Esophagus (tissue), 2 donors: ENCODE results near the gene PBX1. TPM values are rescaled to one million over a fixed set of nuclear protein-coding genes. Genes with fewer than 3 reads are reported as not detected.

Source experiments
- H3K27ac ChIP-seq, 2 donors: one replicate each; pipeline ENCODE4 v1.5.1; 2013; ENCODE audit warnings: low read depth in 2 of 2, mild to moderate bottlenecking in 2 of 2, inconsistent platforms in 1 of 2, low read length in 1 of 2, moderate library complexity in 1 of 2
- H3K27me3 ChIP-seq, 2 donors: one replicate each; pipeline ENCODE4 v1.6.1; 2013; ENCODE audit warnings: low read length in 2 of 2, control low read depth in 1 of 2, mild to moderate bottlenecking in 1 of 2; ENCODE audit not compliant: insufficient read depth in 2 of 2, control insufficient read depth in 1 of 2
- H3K36me3 ChIP-seq, 2 donors: one replicate each; pipeline ENCODE4 v1.6.1; 2013; ENCODE audit warnings: low read length in 1 of 2; ENCODE audit not compliant: control insufficient read depth in 2 of 2, insufficient read depth in 2 of 2
- H3K4me1 ChIP-seq, 2 donors: one replicate each; pipeline ENCODE4 v1.6.1; 2013; ENCODE audit warnings: low read length in 1 of 2; ENCODE audit not compliant: control insufficient read depth in 2 of 2, insufficient read depth in 2 of 2
- H3K4me3 ChIP-seq, 2 donors: one replicate each; pipeline ENCODE4 v1.5.1; 2013; ENCODE audit warnings: low read length in 2 of 2, mild to moderate bottlenecking in 2 of 2, low read depth in 1 of 2, moderate library complexity in 1 of 2
- H3K9me3 ChIP-seq, 2 donors: one replicate each; pipeline ENCODE4 v1.6.1; 2013; ENCODE audit warnings: mild to moderate bottlenecking in 2 of 2, low read depth in 1 of 2, low read length in 1 of 2, moderate library complexity in 1 of 2; ENCODE audit not compliant: control insufficient read depth in 2 of 2, insufficient read depth in 1 of 2
- WGBS, 2 donors: extraction: QIAGEN DNeasy Blood & Tissue Kit; methylation state at CpG; one replicate each; pipeline ENCODE4 v1.1.7; 2013; 5-methylcytosine and 5-hydroxymethylcytosine counted together
- polyA plus RNA-seq, 2 donors: library from polyadenylated mRNA; stranded (reverse); fragments of 200-250 nt; gene quantifications; one replicate each; pipeline ENCODE4 v1.2.3, GENCODE V29; 2013
- donor health status: healthy with polysubstance abuse.
- donor health status: Bipolar disorder and iron deficiency.

The PBX1 gene
- polyA plus RNA-seq, 2 donors: 8.1 to 10.5 TPM

DNA sequence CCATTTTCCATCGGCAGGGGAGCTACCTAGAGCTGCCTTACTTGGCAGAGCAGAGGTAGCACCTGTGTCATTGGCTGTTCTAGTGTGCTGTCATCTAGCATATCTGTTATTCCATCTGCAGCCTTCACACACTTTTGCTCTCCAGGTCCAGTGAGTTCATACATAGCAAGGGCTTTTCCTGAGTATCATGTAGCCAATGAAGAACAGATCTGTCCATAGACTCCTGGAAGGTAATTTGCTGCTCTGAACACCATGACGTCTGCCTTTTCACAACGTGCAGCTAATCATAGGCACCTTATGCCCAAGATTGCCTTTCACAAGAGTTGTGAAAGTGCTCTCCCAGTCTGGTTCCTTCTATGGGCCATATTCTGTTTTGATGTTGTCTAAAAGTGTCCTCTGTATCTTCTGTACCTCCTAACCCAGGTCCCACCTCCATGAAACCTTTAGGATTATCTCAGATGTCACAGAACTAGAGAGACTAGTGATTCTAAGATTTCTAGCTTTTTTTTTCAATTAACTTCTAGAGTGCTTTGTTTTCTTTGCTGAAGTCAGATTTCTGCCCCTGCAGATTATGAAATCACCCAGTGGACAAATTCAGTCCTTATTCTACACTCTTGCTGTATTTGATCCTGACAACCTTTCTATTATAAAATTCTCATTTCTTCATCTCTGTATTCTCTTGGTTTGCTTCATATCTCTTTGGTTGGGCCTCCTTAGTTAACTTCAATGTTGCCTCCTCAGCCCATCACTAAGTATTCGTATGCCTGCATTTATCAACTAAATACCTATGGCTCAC is 134.8 kb downstream of the PBX1 start:
- no peaks in the 10 kb centered on the region for H3K9me3 ChIP-seq
- WGBS, 2 donors: 79 to 88% methylated on average over 4 of the region's 4 CpGs
- peaks cover 0 to 1% of the 10 kb centered on the region in 2 donors for H3K4me1 ChIP-seq
- H3K36me3 ChIP-seq: no peaks in the 10 kb centered on the region
- H3K27me3 ChIP-seq: no peaks in the 10 kb centered on the region
- no peak overlapping the region for H3K4me3 ChIP-seq
- no peak overlapping the region for H3K27ac ChIP-seq

DNA sequence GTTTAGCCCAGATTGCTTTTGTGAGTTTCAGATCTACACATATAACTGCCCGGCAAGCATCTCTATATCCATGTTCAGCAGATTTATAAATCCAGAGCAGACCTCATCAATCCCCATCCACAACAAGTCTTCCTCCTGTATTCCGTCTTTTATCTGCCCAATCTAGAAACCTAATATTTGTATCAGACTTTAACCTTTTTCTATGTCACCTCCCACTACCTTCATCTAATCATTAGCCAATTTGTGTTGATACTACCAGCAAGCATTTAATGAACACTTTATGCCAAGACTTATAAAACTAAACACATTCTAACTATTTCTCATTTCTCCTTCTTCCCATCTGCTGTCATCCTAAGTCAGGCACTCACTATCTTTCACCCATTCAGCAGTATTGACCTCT is 135.5 kb downstream of the PBX1 start:
- no peak overlapping the region for H3K4me3 ChIP-seq
- no peaks in the 10 kb centered on the region for H3K9me3 ChIP-seq
- H3K36me3 ChIP-seq: no peaks in the 10 kb centered on the region
- 92 to 97% methylated on average over 2 of the region's 2 CpGs for WGBS, 2 donors
- no peaks in the 10 kb centered on the region for H3K27me3 ChIP-seq
- H3K4me1 ChIP-seq: no peaks in the 10 kb centered on the region
- H3K27ac ChIP-seq: no peak overlapping the region

DNA sequence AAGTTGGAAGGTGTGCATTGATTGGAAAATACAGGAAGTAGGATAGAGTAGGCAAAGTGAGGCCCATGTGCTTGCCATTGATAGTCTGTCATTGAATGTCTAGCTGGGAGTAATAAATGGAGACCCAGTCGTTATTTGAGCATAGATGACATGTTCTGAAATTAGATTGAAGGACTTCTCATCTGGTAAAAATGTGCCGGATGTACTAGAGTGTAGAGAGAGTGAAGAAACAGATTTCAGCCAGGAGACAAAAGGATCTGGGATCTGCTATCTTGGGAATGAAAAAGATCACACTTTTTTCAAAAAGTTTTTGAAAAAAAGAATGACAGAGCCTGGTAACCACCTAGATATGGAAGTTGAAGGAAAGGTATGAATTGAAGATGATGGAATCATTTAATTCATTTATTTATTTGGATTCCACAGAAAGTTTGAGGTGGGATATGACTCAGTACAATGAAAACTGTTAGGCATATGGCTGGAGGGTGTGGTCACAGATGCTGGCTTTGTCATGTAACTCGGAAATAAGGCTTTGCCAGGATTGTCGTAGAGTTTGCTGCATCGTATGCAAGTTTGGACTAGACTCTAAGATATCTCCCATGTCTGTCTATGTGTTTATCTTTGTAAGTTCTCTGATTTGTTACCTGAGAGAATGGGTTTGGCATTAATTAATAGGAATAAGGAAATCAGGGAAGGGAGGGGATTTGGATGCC is 137.1 kb downstream of the PBX1 start:
- Histone ChIP-seq H3K27me3 (no peaks in the 10 kb centered on the region), H3K36me3 (no peaks in the 10 kb centered on the region), H3K4me1 (no peaks in the 10 kb centered on the region), H3K9me3 (no peaks in the 10 kb centered on the region), H3K27ac (no peak overlapping the region), H3K4me3 (no peak overlapping the region)
- 50 to 69% methylated on average over 5 of the region's 5 CpGs for WGBS, 2 donors

DNA sequence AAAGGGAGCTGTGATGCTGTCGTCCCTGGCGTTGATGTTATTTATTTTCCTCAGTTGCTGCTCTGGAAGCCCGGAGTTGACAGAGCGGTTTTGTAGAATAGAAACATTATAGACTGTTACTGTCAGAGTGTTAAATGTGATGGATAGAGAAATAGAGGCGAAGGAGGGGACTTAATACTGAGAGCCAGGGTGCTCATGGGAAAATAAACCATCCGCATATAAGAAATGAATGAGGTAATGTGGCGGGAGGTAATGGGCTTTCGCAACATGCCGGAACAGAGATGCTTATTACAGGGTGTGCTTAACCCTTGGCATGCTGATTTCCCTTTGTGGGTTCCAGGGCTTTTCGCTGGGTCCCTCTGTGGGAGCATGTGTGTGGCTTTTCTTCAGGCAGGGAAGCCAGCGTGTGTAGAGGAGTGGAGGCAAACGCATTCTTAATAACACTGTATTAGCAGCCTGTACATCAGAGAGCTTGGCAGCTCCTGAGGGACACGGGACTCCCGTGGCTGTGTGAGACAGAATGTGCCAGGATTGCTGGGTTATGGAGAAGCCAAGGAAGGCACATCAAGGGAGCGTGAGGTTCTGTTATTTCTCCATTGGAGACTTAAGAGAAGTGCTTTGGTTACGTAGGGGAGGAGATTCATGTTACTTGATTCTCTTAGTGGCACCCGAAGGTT is 141.0 kb downstream of the PBX1 start:
- Histone ChIP-seq H3K4me1 (no peaks in the 10 kb centered on the region), H3K4me3 (no peak overlapping the region), H3K9me3 (no peaks in the 10 kb centered on the region), H3K27me3 (no peaks in the 10 kb centered on the region), H3K27ac (peak overlapping the region; percentile 6 to 57), H3K36me3 (no peaks in the 10 kb centered on the region)
- 67 to 69% methylated on average over 17 of the region's 17 CpGs for WGBS, 2 donors

DNA sequence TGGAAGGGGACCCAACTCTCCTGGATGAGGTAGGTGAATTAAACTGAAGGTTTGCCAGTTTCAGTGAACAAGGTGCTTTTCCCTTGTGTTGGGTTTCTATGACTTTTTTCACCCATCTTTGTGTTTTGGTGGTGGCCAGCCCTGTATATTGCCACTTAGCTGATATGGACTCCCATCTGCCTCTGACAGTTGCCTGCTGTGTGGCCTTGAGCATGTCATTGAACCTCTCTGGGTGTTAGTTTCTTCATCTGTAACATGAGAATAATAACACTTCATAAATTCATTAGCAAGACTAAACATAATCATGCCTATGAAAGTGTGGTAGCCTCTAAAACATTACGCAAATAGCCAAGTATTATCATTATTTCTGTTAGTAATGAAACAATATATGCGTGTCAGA is 141.7 kb downstream of the PBX1 start:
- 64 to 72% methylated on average over 2 of the region's 2 CpGs for WGBS, 2 donors
- no peak overlapping the region for H3K27ac ChIP-seq
- no peaks in the 10 kb centered on the region for H3K27me3 ChIP-seq
- no peak overlapping the region for H3K4me3 ChIP-seq
- H3K36me3 ChIP-seq: no peaks in the 10 kb centered on the region
- no peaks in the 10 kb centered on the region for H3K4me1 ChIP-seq
- H3K9me3 ChIP-seq: no peaks in the 10 kb centered on the region

DNA sequence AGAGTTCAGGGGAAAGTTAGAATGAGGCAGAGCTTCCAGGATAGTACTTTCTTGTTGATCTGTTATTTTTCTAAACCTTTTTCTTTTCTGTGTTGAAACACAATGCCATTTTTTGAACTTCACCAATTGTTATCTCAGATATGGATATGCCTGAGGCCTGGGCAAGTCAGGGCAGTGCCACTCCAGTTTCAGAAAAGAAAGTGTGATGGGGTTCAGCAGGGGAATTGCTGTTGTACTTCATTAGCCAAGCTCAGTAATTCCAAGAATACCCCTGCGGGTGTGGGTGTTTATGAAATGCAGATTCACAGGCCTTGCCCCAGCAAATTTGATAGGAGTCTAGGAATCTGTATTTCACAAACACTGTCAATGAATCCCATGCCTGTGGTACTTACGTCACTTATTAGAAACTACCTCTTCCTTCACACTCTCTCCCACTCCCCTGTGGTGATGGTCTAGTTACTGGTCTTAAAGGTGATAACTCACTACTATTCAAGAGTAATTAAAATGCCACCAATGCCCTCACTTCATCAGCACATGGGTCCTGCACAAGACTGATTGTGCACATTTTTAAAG is 142.3 kb downstream of the PBX1 start:
- H3K36me3 ChIP-seq: no peaks in the 10 kb centered on the region
- no peaks in the 10 kb centered on the region for H3K27me3 ChIP-seq
- H3K27ac ChIP-seq: no peak overlapping the region
- 60 to 80% methylated on average over 2 of the region's 2 CpGs for WGBS, 2 donors
- no peaks in the 10 kb centered on the region for H3K4me1 ChIP-seq
- no peak overlapping the region for H3K4me3 ChIP-seq
- H3K9me3 ChIP-seq: no peaks in the 10 kb centered on the region

DNA sequence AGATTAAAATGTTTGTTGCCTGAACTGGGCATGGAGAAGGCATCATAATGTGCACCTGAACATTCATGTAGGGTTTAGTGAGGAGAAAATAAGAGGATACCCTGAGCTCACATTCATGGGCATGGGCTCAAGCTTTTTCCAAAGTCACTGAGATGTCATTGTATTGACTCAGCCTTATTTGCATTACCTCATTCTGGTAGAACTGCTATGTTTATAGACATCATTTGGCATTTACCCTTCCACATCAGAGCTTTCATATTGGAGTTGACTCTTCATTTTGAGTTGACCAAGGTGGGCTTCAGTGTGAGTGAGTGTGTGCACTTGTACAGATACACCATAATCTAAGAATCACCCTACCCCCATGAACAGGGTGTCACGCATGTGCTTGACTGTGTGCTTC is 143.2 kb downstream of the PBX1 start:
- Histone ChIP-seq H3K36me3 (no peaks in the 10 kb centered on the region), H3K27me3 (no peaks in the 10 kb centered on the region), H3K4me1 (no peaks in the 10 kb centered on the region), H3K4me3 (no peak overlapping the region), H3K27ac (peak overlapping the region in 1 of 2 donors; percentile 29), H3K9me3 (no peaks in the 10 kb centered on the region)
- WGBS, 2 donors: 98 to 100% methylated on average over 1 of the region's 1 CpG

DNA sequence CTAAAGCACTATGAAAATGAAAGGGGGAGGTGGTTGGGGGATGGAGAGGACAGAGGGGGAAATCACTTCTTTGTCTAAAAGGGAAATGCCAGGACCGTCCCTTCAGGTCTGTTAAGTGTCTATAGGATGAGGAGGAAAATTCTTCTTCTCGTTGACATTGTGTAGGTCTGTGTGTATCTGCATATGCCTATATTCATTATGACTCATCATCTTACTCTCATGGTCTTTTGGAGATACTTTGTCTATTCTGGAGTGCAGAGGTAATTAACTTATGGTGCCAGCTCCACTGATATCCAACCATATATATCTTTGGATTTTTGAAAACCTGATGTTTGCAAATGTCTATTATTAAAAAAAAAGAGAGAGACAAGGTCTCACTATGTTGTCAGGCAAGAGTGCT is 143.7 kb downstream of the PBX1 start:
- H3K27me3 ChIP-seq: no peaks in the 10 kb centered on the region
- H3K4me1 ChIP-seq: peaks cover 0 to under 1% of the 10 kb centered on the region in 2 donors
- no peaks in the 10 kb centered on the region for H3K36me3 ChIP-seq
- H3K27ac ChIP-seq: peak overlapping the region in 1 of 2 donors; percentile 29
- no peaks in the 10 kb centered on the region for H3K9me3 ChIP-seq
- WGBS, 2 donors: 76 to 77% methylated on average over 2 of the region's 2 CpGs
- H3K4me3 ChIP-seq: no peak overlapping the region

DNA sequence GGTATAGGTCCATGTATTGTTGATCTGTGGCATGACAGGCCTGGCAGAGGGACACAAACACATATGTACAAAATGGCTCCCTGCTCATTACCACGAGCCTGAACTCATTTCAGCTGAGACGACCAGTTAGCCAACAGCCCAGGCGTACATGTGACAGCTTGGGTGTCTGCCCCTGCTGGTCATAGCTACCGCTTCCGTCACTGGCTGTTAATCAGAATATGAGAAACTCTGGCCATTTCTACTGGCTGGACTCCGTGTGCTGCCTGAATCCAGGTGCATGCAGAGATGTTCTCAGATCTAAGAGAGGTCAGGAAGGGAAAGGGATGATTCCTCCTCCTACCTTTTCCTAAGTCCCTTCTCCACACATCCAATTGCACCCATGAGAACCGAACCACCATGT is 144.5 kb downstream of the PBX1 start:
- Histone ChIP-seq H3K9me3 (no peaks in the 10 kb centered on the region), H3K36me3 (no peaks in the 10 kb centered on the region), H3K27me3 (no peaks in the 10 kb centered on the region), H3K4me3 (no peak overlapping the region), H3K27ac (peak overlapping the region in 1 of 2 donors; percentile 26), H3K4me1 (peaks cover 0 to 3% of the 10 kb centered on the region in 2 donors)
- WGBS, 2 donors: 75 to 80% methylated on average over 7 of the region's 7 CpGs
